Epithelial cell of proximal tubule (primary cell): ENCODE data around the gene TM2D3. TPM values are rescaled to one million over a fixed set of nuclear protein-coding genes. Genes with fewer than 3 reads are reported as not detected.

ENCODE experiments used
- DNase-seq: peaks from one replicate; pipeline ENCODE4 v3.0.0-alpha.2; 2011; ENCODE audit warnings: low read depth
- H3K4me3 ChIP-seq: 2 replicates; pipeline ENCODE4 v1.5.1; 2011; ENCODE audit warnings: low read depth, mild to moderate bottlenecking, low read length
- CTCF ChIP-seq: conservative IDR thresholded peaks from 2 replicates; pipeline ENCODE4 v1.5.1; 2012; ENCODE audit warnings: low read depth, mild to moderate bottlenecking, low read length
- total RNA-seq: library from RNA; depleted of rRNA; stranded (reverse); fragments of >200 nt; gene quantifications from 2 replicates; pipeline ENCODE4 v1.2.3, GENCODE V29; 2015

TM2D3 gene
- total RNA-seq, 1 donor from 2014 or later, result 22.3 TPM

- H3K4me3 ChIP-seq, result no peak overlapping the region
- DNase-seq, result no peak
- TF ChIP-seq CTCF, result no peak
Observed at GRCh38 chr15:101607108-101607507, 45.1 kb downstream of the TM2D3 start.

- no peak for TF ChIP-seq CTCF
- no peak for DNase-seq
- H3K4me3 ChIP-seq, result no peak overlapping the region
Observed at GRCh38 chr15:101604124-101604874, 47.9 kb downstream of the TM2D3 start.

- H3K4me3 ChIP-seq, result no peak overlapping the region
- no peak for DNase-seq
- no peak for TF ChIP-seq CTCF
Observed at GRCh38 chr15:101602801-101603200, 49.4 kb downstream of the TM2D3 start.

GRCh38 chr15:101600035-101600434 lies 52.1 kb downstream of the TM2D3 start:
- H3K4me3 ChIP-seq, result no peak overlapping the region
- no peak for TF ChIP-seq CTCF
- DNase-seq, result no peak

- no peak for DNase-seq
- no peak overlapping the region for H3K4me3 ChIP-seq
- TF ChIP-seq CTCF, result no peak
Observed at GRCh38 chr15:101599091-101599490, 53.1 kb downstream of the TM2D3 start.

- TF ChIP-seq CTCF, result no peak
- H3K4me3 ChIP-seq, result no peak overlapping the region
- DNase-seq, result no peak
Observed at GRCh38 chr15:101597360-101597928, 54.7 kb downstream of the TM2D3 start.

GRCh38 chr15:101596633-101597032 lies 55.5 kb downstream of the TM2D3 start:
- TF ChIP-seq CTCF, result no peak
- DNase-seq, result no peak

More at GRCh38 chr15:101596633-101597032, 55.5 kb downstream of the TM2D3 start:
- H3K4me3 ChIP-seq, result no peak overlapping the region
